ENCODE measurements around the gene MDM2. TPM values are rescaled to one million over a fixed set of nuclear protein-coding genes. Genes with fewer than 3 reads are reported as not detected.

The MDM2 gene
- total RNA-seq, 1 experiment from 2014 or later, result 97.1 TPM

- no peak overlapping the region for H3K4me3 Mint-ChIP-seq (ENCODE audit: low read depth, unreplicated experiment)
- H3K27me3 Mint-ChIP-seq (ENCODE audit: unreplicated experiment), result no peaks in the 10 kb centered on the region
- CTCF ChIA-PET, result interaction anchor here (0.6 kb wide), 1 partner anchor 236 kb away, joined by 6 read pairs; no protein-coding TSS in a partner anchor
- H3K4me1 Mint-ChIP-seq (ENCODE audit: low read depth, unreplicated experiment), result no peaks in the 10 kb centered on the region
- no peak for DNase-seq
- TF ChIP-seq CTCF (IDR thresholded peaks at IDR 0.05; ENCODE audit: unreplicated experiment), result no peak
- intact Hi-C loops (cut with micrococcal nuclease; ENCODE audit: unreplicated experiment), result no loop called here
- H3K27ac Mint-ChIP-seq (ENCODE audit: unreplicated experiment), result no peak overlapping the region
- H3K36me3 Mint-ChIP-seq (ENCODE audit: insufficient read depth, unreplicated experiment), result no peaks in the 10 kb centered on the region
- peaks cover 3% of the 10 kb centered on the region for H3K9me3 Mint-ChIP-seq (ENCODE audit: low read depth, unreplicated experiment)
- BruUV-seq (replicated peaks), result no TSS peak
Measured at GRCh38 chr12:68883151-68883550, 75.2 kb downstream of the MDM2 start.

- CTCF ChIA-PET, result interaction anchor here (0.7 kb wide), 1 partner anchor 1823 kb away, joined by 6 read pairs; no protein-coding TSS in a partner anchor
- Mint-ChIP-seq H3K27ac (ENCODE audit: unreplicated experiment) (no peak overlapping the region), H3K9me3 (ENCODE audit: low read depth, unreplicated experiment) (no peaks in the 10 kb centered on the region), H3K36me3 (ENCODE audit: insufficient read depth, unreplicated experiment) (no peaks in the 10 kb centered on the region), H3K27me3 (ENCODE audit: unreplicated experiment) (no peaks in the 10 kb centered on the region), H3K4me1 (ENCODE audit: low read depth, unreplicated experiment) (no peaks in the 10 kb centered on the region), H3K4me3 (ENCODE audit: low read depth, unreplicated experiment) (no peak overlapping the region)
- TF ChIP-seq CTCF (IDR thresholded peaks at IDR 0.05; ENCODE audit: unreplicated experiment), result no peak
- DNase-seq, result no peak
- intact Hi-C loops (cut with micrococcal nuclease; ENCODE audit: unreplicated experiment), result no loop called here
- BruUV-seq (replicated peaks), result no TSS peak
Measured at GRCh38 chr12:68884251-68884650, 76.3 kb downstream of the MDM2 start.

- intact Hi-C loops (cut with micrococcal nuclease; ENCODE audit: unreplicated experiment), result no loop called here
- no peak for TF ChIP-seq CTCF (IDR thresholded peaks at IDR 0.05; ENCODE audit: unreplicated experiment)
- BruUV-seq (replicated peaks), result no TSS peak
- Mint-ChIP-seq H3K27ac (ENCODE audit: unreplicated experiment) (no peak overlapping the region), H3K4me1 (ENCODE audit: low read depth, unreplicated experiment) (no peaks in the 10 kb centered on the region), H3K9me3 (ENCODE audit: low read depth, unreplicated experiment) (no peaks in the 10 kb centered on the region), H3K4me3 (ENCODE audit: low read depth, unreplicated experiment) (no peak overlapping the region), H3K27me3 (ENCODE audit: unreplicated experiment) (no peaks in the 10 kb centered on the region), H3K36me3 (ENCODE audit: insufficient read depth, unreplicated experiment) (no peaks in the 10 kb centered on the region)
- no peak for DNase-seq
- CTCF ChIA-PET, result no interaction called here
Measured at GRCh38 chr12:68885381-68885780, 77.4 kb downstream of the MDM2 start.

- Mint-ChIP-seq H3K4me1 (ENCODE audit: low read depth, unreplicated experiment) (no peaks in the 10 kb centered on the region), H3K36me3 (ENCODE audit: insufficient read depth, unreplicated experiment) (no peaks in the 10 kb centered on the region), H3K9me3 (ENCODE audit: low read depth, unreplicated experiment) (no peaks in the 10 kb centered on the region), H3K27me3 (ENCODE audit: unreplicated experiment) (no peaks in the 10 kb centered on the region), H3K27ac (ENCODE audit: unreplicated experiment) (no peak overlapping the region), H3K4me3 (ENCODE audit: low read depth, unreplicated experiment) (no peak overlapping the region)
- no peak for DNase-seq
- no peak for TF ChIP-seq CTCF (IDR thresholded peaks at IDR 0.05; ENCODE audit: unreplicated experiment)
- CTCF ChIA-PET, result no interaction called here
- BruUV-seq (replicated peaks), result no TSS peak
- intact Hi-C loops (cut with micrococcal nuclease; ENCODE audit: unreplicated experiment), result no loop called here
Measured at GRCh38 chr12:68886636-68887572, 78.9 kb downstream of the MDM2 start.
